Forelimb muscle (tissue), 1 donor: ENCODE data around the gene KRTAP9-7. TPM values are rescaled to one million over a fixed set of nuclear protein-coding genes. Genes with fewer than 3 reads are reported as not detected.
"Not testable (repeated sequence)": the region's sequence is repeated elsewhere in the genome, so short reads cannot be mapped to it uniquely, and the experiment has no call there.

Experiments
- DNase-seq: peaks from one replicate; pipeline ENCODE4 v3.0.0-alpha.2; 2013; ENCODE audit warnings: low read depth
- polyA plus RNA-seq: library from polyadenylated mRNA; unstranded; fragments of 120-200 nt; gene quantifications from one replicate; pipeline ENCODE4 v1.2.1, GENCODE V29; 2013; ENCODE audit not compliant: insufficient read length

The KRTAP9-7 gene, protein sequence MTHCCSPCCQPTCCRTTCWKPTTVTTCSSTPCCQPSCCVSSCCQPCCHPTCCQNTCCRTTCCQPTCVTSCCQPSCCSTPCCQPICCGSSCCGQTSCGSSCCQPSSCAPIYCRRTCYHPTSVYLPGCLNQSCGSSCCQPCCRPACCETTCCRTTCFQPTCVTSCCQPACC
- not detected for polyA plus RNA-seq

DNA sequence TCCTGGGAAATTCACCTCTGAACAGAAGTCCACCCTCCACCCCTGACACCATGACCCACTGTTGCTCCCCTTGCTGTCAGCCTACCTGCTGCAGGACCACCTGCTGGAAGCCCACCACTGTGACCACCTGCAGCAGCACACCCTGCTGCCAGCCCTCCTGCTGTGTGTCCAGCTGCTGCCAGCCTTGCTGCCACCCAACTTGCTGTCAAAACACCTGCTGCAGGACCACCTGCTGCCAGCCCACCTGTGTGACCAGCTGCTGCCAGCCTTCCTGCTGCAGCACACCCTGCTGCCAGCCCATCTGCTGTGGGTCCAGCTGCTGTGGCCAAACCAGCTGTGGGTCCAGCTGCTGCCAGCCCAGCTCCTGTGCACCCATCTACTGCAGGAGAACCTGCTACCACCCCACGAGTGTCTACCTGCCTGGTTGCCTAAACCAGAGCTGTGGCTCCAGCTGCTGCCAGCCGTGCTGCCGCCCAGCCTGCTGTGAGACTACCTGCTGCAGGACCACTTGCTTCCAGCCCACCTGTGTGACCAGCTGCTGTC is at the start of gene KRTAP9-7:
TSS of gene KRTAP9-7 (plus strand) at position 51 of the 543 bp plus-strand sequence. CDS start at position 51, 0 bp downstream.
- DNase-seq: not testable (repeated sequence)

- no peak for DNase-seq
Observed at GRCh38 chr17:41226051-41226450, 49.4 kb upstream of the KRTAP9-7 start.

GRCh38 chr17:41226598-41227095 is 48.9 kb upstream of the KRTAP9-7 start, which contains the start of gene KRTAP9-2:
Gene KRTAP9-2 (plus strand): TSS chr17:41226648. CDS start chr17:41226655, 7 bp downstream.
- not testable (repeated sequence) for DNase-seq

GRCh38 chr17:41230094-41230493 is 45.4 kb upstream of the KRTAP9-7 start:
- no peak for DNase-seq

- DNase-seq: no peak
Observed at GRCh38 chr17:41231731-41232130, 43.8 kb upstream of the KRTAP9-7 start.

DNA sequence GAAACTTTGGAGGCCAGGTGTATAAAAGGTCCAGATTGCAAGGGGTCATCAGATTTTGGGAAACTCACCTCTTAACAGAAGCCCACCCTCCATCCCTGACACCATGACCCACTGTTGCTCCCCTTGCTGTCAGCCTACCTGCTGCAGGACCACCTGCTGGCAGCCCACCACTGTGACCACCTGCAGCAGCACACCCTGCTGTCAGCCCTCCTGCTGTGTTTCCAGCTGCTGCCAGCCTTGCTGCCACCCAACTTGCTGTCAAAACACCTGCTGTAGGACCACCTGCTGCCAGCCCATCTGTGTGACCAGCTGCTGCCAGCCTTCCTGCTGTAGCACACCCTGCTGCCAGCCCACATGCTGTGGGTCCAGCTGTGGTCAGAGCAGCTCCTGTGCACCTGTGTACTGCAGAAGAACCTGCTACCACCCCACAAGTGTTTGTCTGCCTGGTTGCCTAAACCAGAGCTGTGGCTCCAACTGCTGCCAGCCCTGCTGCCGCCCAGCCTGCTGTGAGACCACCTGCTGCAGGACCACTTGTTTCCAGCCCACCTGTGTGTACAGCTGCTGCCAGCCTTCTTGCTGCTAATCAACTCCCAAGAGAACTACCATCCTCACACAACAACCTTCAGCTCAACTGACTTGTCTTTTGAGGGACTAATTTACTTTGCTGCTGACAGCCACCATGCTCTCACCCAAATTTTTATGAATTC is 42.9 kb upstream of the KRTAP9-7 start, which contains the start of gene KRTAP9-3:
TSS of gene KRTAP9-3 (plus strand) at position 51 of the 707 bp plus-strand sequence. CDS start at position 104, 53 bp downstream.
- DNase-seq: not testable (repeated sequence)

DNA sequence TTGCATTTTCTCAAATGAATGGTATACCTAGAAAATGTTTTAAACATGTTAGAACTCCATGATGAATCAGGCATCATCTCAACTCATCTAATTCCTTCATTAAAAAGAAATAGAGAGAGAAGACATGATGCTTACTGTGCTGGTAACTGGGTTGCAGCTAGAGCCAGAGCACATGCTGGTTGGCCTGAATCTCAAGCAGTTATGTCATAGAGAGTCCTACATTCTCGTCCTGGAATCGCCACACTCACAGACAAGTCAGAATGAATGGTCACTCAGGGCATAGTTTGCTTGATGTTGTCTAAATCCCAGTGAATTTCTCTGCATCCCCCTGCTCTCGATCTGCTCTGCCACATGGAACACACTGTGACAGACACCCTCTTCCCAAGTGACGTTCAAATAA is 38.4 kb upstream of the KRTAP9-7 start:
- not testable (repeated sequence) for DNase-seq

- not testable (repeated sequence) for DNase-seq
Observed at GRCh38 chr17:41237949-41238437, 37.5 kb upstream of the KRTAP9-7 start, which contains the start of gene KRTAP9-8. Gene KRTAP9-8 (plus strand): TSS chr17:41237999. CDS start chr17:41238052, 53 bp downstream.

DNA sequence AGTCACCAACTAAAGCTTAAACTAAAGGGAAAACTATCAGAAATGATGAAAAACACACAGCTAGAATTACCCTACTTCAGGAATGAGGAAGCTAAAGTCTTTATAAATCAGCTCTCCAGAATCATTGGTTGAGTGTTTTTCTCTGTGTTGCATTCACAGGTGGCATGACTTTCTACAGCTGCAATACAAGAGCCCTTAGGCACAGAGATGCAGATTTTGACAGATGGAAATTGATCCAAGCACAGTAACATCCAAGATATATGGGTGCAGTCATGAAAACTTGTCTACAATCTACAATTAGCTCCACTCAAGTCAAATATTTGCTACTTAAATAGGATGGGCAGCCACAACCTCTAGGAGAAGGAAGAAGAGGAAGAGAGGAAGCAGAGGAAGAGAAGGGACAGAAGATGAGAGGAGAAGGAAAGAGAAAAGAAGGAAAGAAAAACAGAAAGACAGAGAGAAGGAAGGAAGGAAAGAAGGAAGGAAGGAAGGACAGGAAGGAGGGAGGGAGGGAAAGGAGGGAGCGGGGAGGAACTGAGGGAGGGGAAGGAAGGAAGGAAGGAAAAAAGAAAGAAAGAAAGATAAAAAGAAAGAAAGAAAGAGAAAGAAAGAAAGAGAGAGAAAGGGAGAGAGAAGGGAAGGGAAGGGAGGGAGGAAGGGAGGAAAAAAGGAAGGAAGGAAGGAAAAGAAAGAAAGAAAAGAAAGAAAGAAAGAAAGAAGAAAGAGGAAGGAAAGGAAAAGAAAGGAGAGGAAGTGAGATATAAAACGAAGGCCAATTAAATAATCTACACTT is 28.3 kb upstream of the KRTAP9-7 start:
- not testable (repeated sequence) for DNase-seq

GRCh38 chr17:41249637-41250240 is 25.8 kb upstream of the KRTAP9-7 start, which contains the start of gene KRTAP9-4:
Gene KRTAP9-4 (plus strand): TSS chr17:41249687. CDS start chr17:41249721, 34 bp downstream.
- DNase-seq: not testable (repeated sequence)

DNA sequence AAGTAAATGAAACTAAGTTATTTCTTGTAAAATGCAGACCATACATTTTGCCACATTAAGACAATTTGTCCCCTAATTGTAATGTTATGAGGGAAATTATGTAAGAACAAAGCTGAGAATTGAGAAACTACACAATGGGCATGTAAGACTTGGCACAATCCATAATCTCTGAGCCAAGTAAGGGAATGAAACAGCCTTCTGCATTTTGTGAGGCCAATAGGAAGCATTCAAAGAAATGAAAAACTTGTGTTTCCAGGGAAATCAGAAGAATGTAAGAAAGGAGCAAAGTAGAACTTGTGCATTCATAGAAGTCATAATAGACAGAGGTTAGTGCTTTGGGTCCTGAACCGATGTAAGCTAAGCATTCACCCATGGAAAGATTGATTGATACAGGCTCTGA is 24.2 kb upstream of the KRTAP9-7 start:
- no peak for DNase-seq

DNA sequence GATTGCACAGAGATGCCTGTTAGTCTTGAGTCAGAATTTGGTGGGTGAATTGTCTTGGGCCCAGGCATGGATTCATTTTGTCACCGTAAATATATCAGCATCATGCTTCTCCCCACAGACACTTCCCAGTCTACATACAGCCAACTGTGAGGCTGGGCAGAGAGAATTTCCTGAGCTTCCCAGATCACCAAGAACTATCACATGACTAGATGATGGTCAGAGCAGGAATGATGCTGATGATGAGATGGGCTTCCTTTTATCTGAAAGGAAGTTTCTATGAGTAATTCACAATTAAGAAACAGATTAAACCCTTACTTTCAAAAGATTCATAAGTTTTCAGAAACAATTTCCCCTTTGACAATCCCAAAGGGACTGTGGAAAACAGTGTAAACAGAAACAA is 20.6 kb upstream of the KRTAP9-7 start:
- no peak for DNase-seq

- not testable (repeated sequence) for DNase-seq
Observed at GRCh38 chr17:41255381-41256290, 19.9 kb upstream of the KRTAP9-7 start, which contains the start of gene KRTAP9-9. Gene KRTAP9-9 (plus strand): TSS chr17:41255384.

GRCh38 chr17:41256291-41256685 is 19.2 kb upstream of the KRTAP9-7 start:
- no peak for DNase-seq

DNA sequence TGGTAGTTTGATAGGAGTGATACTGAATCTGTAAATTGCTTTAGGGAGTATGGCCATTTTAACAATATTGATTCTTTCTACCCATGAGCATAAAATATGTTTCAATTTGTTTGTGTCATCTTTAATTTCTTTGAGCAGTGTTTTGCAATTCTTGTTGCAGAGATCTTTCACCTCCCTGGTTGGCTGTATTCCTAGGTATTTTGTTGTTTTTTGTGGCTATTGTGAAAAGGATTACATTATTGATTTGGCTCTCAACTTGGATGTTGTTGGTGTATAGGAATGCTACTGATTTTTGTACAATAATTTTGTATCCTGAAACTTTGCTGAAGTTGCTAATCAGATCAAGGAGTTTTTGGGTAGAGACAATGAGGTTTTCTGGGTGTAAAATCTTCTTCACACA is 17.1 kb upstream of the KRTAP9-7 start:
- DNase-seq: no peak

- DNase-seq: no peak
Observed at GRCh38 chr17:41263212-41263611, 12.3 kb upstream of the KRTAP9-7 start.

DNA sequence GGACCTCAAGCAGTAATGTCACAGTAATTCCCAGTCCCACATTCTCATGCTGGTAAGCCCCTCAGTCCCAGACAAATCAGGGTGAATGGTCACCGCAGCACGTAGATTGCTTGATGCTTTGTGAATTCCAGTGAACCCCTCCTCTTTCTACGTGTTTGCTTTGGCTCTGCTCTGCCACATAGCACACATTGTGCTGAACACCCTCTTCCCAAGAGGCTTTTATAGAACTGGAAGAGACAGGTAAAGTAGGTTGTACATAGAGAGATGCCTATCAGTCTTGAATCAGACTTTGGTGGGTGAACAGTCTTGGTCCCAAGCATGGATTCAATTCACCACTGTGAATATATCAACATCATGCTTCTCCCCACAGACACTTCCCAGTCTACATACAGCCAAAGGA is 10.9 kb upstream of the KRTAP9-7 start:
- no peak for DNase-seq

- DNase-seq: no peak
Observed at GRCh38 chr17:41265078-41265477, 10.4 kb upstream of the KRTAP9-7 start, which contains the start of gene KRTAP9-6. Gene KRTAP9-6 (plus strand): TSS chr17:41265378. CDS start chr17:41265378, 0 bp downstream.

- DNase-seq: no peak
Observed at GRCh38 chr17:41267711-41268110, 7.8 kb upstream of the KRTAP9-7 start.
